Stimulated activated CD4-positive, alpha-beta T cell treated with anti-CD3 and anti-CD28 coated beads, Interleukin-4, amount 100 ng/mL, for 24 hours (primary cell): ENCODE results near the gene GRM5.

ENCODE experiments used
- DNase-seq: peaks from one replicate; pipeline ENCODE4 v3.0.0-alpha.2; 2020

Gene GRM5

GRCh38 chr11:88603091-88603867, 462.5 kb downstream of the GRM5 start:
- no peak for DNase-seq

DNA sequence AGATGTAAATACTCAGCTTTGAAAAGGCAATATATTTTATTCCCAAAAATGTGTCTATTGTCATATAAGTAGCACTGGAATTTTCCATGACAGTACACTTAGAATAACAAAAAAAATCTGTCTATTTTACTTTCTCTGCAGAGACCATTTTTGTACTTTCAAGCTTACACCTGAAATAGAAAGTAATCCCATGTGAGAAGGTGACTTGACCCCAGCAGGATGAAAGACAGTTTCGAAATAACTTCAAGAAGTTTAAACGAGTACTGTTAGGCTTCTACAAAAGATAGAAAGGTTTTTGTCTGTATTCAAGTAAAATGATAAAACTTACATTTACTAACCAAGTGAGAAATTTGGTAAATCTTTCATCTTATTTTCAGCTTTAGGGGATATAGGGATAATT, 468.4 kb downstream of the GRM5 start:
- DNase-seq, result no peak

DNA sequence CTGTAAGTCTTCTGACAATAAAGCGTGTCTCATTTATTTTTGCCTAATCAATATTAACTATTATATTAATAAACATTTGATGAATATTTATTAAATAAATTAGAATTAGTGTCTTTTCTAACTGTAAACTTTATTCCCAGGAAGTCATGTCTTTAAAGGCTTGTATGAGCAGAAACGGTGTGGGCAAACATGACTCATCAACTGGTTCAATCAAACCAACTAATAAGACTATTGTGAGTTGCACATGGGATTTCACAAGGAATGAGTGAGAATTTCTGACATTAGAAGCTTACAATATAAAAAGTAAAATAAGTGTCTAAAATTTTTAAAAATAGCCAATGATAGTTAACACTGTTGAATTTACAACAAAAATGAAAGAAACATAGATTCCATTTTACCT, 469.0 kb downstream of the GRM5 start:
- no peak for DNase-seq

- no peak for DNase-seq
These were observed 471.4 kb downstream of the GRM5 start for GRCh38 chr11:88594274-88594950.

- DNase-seq, result no peak
These were observed 475.4 kb downstream of the GRM5 start for GRCh38 chr11:88590361-88590760.

- no peak for DNase-seq
These were observed 482.5 kb downstream of the GRM5 start for GRCh38 chr11:88583251-88583650.

DNA sequence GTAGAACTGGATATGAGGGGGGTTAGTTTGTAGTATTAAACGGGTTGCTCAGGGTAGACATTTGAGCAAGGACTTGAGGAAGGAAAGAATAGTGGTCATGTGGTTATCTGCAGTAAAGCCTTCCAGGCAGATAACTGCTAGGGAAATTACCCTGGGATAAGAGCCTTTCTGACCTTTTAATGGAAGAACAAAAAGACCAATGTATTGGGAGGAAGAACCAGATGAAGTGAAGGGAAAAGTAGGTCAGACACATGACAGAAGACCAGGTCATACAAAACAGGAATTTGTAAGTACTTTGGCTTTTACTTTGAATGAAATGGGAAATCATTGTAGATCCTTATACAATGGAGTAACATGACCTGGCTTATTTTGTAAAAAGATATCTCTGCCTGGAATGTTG, 486.3 kb downstream of the GRM5 start:
- DNase-seq, result no peak

DNA sequence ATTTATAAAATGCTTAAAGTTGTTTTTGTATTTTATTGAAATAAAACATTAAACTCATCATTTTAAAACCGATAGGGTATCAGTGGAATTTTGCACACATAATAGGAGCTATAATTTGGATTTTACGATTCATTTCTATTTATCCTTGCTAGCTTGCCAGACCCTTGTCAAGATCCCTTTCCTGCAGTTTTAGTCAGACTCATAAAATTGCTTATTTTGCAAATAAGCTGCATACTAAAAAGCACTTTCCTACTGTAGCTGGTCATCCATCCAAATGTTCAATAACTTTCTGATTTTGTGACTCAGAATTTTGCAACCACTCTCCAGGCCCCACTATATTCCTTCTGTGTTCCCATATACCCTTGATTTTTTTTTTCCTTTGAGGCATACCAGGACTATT, 489.0 kb downstream of the GRM5 start:
- no peak for DNase-seq

DNA sequence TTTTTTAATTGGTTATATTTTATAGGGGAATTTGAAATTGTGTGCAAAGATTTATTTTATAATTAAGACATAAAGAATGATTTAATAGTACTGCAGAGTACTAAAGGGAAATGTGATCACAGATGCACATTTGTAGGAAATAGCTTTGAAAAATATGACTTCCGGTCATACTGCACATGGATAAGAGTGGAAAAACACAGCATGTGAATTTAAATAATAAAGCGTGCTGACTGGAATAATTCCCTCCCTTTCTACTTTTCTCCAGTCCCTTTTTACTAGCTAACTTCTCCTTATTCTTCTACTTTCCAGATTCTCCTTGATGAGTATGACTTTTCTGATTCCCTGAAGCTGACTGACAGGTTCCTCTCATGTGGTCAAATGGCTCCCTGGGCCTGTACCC, 489.9 kb downstream of the GRM5 start:
- DNase-seq, result no peak

GRCh38 chr11:88569342-88569741, 496.4 kb downstream of the GRM5 start:
- no peak for DNase-seq

- no peak for DNase-seq
These were observed 510.0 kb downstream of the GRM5 start for GRCh38 chr11:88555829-88556202.

- DNase-seq, result no peak
These were observed 510.6 kb downstream of the GRM5 start for GRCh38 chr11:88555018-88555828.

GRCh38 chr11:88553204-88553603, 512.6 kb downstream of the GRM5 start:
- DNase-seq, result no peak

DNA sequence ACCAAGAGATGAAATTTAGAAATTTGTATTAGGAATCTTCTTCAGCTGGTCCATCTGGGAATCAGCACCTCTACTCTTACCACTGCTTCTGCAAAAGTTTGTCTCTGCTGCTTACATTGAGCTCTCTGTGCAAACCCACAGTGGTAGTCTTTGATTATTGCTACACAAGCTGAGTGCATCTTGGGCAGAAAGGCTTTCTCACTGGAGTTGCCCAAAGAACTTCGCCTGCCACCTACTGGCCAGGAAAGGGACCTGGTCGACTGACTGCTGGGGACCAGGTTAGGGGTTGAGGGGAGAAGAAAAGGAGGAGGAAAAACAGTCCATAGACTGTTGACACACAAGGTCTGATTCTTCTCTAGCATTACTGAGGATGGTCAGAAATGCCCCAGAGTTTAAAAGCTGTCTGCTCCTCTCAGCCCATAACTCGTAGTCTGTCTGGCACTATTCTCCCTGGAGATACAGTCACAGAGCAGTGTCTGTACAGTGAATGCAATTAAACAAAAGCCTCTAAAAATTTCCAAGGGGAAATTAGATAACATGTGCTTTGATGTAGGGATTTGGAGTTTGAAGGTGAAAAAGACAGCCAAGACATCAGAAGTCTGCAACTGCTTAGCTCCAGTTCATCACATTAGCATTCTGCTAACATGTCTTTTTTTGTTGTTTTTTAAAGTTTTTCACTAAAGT, 513.3 kb downstream of the GRM5 start:
- peak; percentile 41 for DNase-seq

GRCh38 chr11:88544656-88545280, 521.0 kb downstream of the GRM5 start:
- no peak for DNase-seq

DNA sequence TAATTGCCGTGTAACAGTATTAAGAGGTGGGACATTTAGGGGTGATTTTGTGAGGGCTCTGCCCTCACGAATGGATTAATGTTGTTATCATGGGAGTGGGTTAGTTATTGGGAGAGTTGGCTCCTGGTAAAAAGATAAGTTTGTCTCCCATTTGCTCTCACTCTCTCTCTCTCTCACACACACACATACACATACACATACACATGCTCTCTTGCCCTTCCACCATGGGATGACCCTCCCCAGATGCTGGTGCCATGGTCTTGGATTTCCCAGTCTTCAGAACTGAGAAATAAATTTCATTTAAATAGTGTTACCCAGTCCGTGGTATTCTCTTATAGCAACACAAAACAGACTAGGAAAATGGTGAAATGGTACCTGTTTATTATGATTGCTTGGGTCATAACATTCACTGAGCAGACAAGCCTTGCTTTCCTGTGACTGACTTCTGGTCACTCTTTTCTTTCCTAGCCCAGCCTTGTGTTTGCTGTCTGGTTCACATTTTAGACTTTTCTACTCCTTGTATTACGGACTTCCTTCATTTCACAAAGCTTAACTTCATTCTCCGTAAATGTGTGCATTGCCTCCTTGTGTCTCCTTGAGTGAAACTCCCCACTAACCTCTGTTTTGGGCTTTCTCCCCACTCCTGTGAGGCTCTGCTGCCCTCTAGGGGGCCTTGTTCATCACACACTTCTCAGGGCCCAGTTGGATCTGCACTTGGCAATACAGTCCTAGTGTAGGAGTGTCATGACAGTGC, 521.7 kb downstream of the GRM5 start:
- DNase-seq, result peak; percentile 80

- DNase-seq, result no peak
These were observed 524.8 kb downstream of the GRM5 start for GRCh38 chr11:88541006-88541405.

GRCh38 chr11:88538098-88538497, 527.7 kb downstream of the GRM5 start:
- no peak for DNase-seq

GRCh38 chr11:88537613-88538012, 528.2 kb downstream of the GRM5 start:
- DNase-seq, result no peak

- no peak for DNase-seq
These were observed 529.0 kb downstream of the GRM5 start for GRCh38 chr11:88536616-88537265.

DNA sequence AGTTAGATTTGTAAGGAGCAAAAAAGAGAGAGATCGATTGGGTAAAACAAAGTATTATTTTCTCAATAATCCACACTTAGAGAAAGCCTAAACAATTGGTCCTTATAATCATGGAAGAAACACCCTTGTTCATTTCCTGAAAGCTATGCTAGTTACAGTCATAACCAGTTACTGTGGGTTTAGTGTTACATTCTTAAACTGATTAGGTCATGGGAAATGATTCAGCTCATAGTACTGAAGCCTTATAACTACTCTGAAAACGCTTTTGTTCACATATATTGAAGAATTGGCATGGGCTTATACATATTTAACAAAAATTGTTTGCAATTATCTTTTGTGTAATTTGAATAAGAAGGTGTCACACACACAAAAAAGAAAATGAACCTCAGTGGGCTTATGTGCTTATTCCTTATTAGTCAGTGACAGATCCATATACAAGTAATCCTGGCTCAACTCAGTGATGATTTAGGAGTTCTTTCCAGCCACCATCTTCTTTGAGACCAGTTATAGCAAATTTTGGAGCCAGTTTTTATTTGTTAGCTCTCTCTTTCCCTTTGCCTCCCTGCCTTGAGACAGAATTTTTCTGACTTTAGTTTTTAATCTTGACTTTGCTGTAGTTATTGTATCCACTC, 529.8 kb downstream of the GRM5 start:
- DNase-seq, result no peak
